HepG2 (cell line): ENCODE data around the gene CFAP69. TPM values are rescaled to one million over a fixed set of nuclear protein-coding genes. Genes with fewer than 3 reads are reported as not detected.
A peak's percentile ranks its signal among the peaks of the same experiment; 100 is the strongest.

Source experiments
- ATAC-seq: fragments of 200-7000 bp; cut with Tn5 transposase; 3 replicates; pipeline ENCODE4 v1.9.1; 2020; ENCODE audit warnings: mild to moderate bottlenecking, moderate library complexity
- BruUV-seq: library from RNA; stranded (reverse); fragments of 400-500 nt; replicated peaks from 2 replicates; lab custom pipeline; 2021; lab: Mats Ljungman, UMichigan
- CTCF ChIA-PET: fragments of 300-600 bp; formaldehyde crosslinking; extraction: SDS; loops from one replicate; lab custom pipeline; 2021; ENCODE audit warnings: low total read pairs, inconsistent platforms, low intra/inter-chr PET ratio; lab: Yijun Ruan, JAX
- POLR2A ChIA-PET: fragments of 350-600 bp; sonication (Branson Sonifier 250); formaldehyde crosslinking; loops from one replicate; lab custom pipeline; 2020; ENCODE audit warnings: antibody characterized with exemption, inconsistent platforms; lab: Yijun Ruan, JAX
- DNase-seq: peaks from one replicate; pipeline ENCODE4 v3.0.0-alpha.2; 2015; ENCODE audit warnings: low spot score
- FAIRE-seq: peaks from 3 replicates; lab custom pipeline; 2011; peaks lifted over from hg19 to GRCh38; lab: Jason Lieb, UNC
- H2AFZ ChIP-seq: one replicate; pipeline ENCODE4 v1.6.1; 2011; ENCODE audit warnings: low read length, inconsistent platforms
- H3K27ac ChIP-seq: fragments of 300-600 bp; 3 replicates; pipeline ENCODE4 v1.8.0; 2011; ENCODE audit warnings: mixed run types, mild to moderate bottlenecking, mixed read lengths, low read length, inconsistent platforms; ENCODE audit not compliant: insufficient read depth; ENCODE audit errors: extremely low read length
- H3K27me3 ChIP-seq, 2 experiments: fragments of 200-600 bp in 1 of 2; 2 replicates in 1 of 2; 3 replicates in 1 of 2; pipeline versions ENCODE4 v1.6.0 to v1.8.0; 2011; ENCODE audit warnings: low read length in 2 of 2, mild to moderate bottlenecking in 2 of 2, moderate library complexity in 2 of 2, inconsistent platforms in 1 of 2; ENCODE audit not compliant: insufficient read depth in 2 of 2, control insufficient read depth in 1 of 2
- H3K36me3 ChIP-seq, 2 experiments: fragments of 200-600 bp in 1 of 2; replicated peaks in 1 of 2; 2 replicates in 1 of 2; 3 replicates in 1 of 2; pipeline versions ENCODE4 v1.5.1 to v1.8.0; 2011; ENCODE audit warnings: low read length in 2 of 2, inconsistent platforms in 1 of 2; ENCODE audit not compliant: insufficient read depth in 2 of 2, control insufficient read depth in 1 of 2
- H3K4me1 ChIP-seq: 2 replicates; pipeline ENCODE4 v1.5.1; 2012; ENCODE audit warnings: low read length, inconsistent platforms; ENCODE audit not compliant: insufficient read depth
- H3K4me2 ChIP-seq: 2 replicates; pipeline ENCODE4 v1.6.0; 2011; ENCODE audit warnings: low read depth, low read length, inconsistent platforms
- H3K4me3 ChIP-seq, 3 experiments: fragments of 200-600 bp in 1 of 3; sonication (generic), shearing (Covaris generic) in 1 of 3; replicated peaks in 1 of 3; 2 replicates each; pipeline ENCODE4 v1.5.1; 2011 to 2016; ENCODE audit warnings: low read length in 3 of 3, inconsistent platforms in 2 of 3, low read depth in 2 of 3, mild to moderate bottlenecking in 2 of 3, control low read depth in 1 of 3, mixed read lengths in 1 of 3; ENCODE audit not compliant: insufficient read depth in 1 of 3
- H3K79me2 ChIP-seq: one replicate; pipeline ENCODE4 v1.6.1; 2011; ENCODE audit warnings: low read length, inconsistent platforms; ENCODE audit not compliant: insufficient read depth
- H3K9ac ChIP-seq: 2 replicates; pipeline ENCODE4 v1.6.0; 2011; ENCODE audit warnings: mild to moderate bottlenecking, low read depth, low read length, inconsistent platforms; ENCODE audit not compliant: insufficient read depth
- H3K9me3 ChIP-seq: 2 replicates; pipeline ENCODE4 v1.5.1; 2012; ENCODE audit warnings: mild to moderate bottlenecking, low read length
- H4K20me1 ChIP-seq: 2 replicates; pipeline ENCODE4 v1.6.0; 2011; ENCODE audit warnings: inconsistent platforms, mild to moderate bottlenecking, low read length, moderate library complexity; ENCODE audit not compliant: insufficient read depth
- FOXK1 ChIP-seq: sonication (generic); formaldehyde crosslinking; IDR thresholded peaks from 2 replicates; pipeline ENCODE4 v1.4.0; 2020; ENCODE audit warnings: low read depth, missing genetic modification reagents, borderline replicate concordance
- MTA3 ChIP-seq: sonication (generic); formaldehyde crosslinking; IDR thresholded peaks from 2 replicates; pipeline ENCODE4 v1.4.0; 2020; ENCODE audit warnings: missing genetic modification reagents
- MYNN ChIP-seq: sonication (generic); formaldehyde crosslinking; IDR thresholded peaks from 2 replicates; pipeline ENCODE4 v1.4.0; 2020; ENCODE audit warnings: mild to moderate bottlenecking, low read depth, missing genetic modification reagents
- NFKBIZ ChIP-seq: IDR thresholded peaks from 2 replicates; pipeline ENCODE4 v1.6.1; 2018; ENCODE audit warnings: missing genetic modification reagents, missing compliant biosample characterization
- NFYB ChIP-seq: sonication (generic); formaldehyde crosslinking; IDR thresholded peaks from 2 replicates; pipeline ENCODE4 v1.4.0; 2020; ENCODE audit warnings: missing genetic modification reagents
- NFYC ChIP-seq: IDR thresholded peaks from 2 replicates; pipeline ENCODE4 v1.6.1; 2016; ENCODE audit warnings: missing genetic modification reagents, missing compliant biosample characterization
- ONECUT2 ChIP-seq: sonication (generic); formaldehyde crosslinking; IDR thresholded peaks from 2 replicates; pipeline ENCODE4 v1.4.0; 2020; ENCODE audit warnings: missing genetic modification reagents
- RBM39 ChIP-seq: fragments of 200-400 bp; formaldehyde crosslinking; IDR thresholded peaks from one replicate; pipeline ENCODE4 v1.6.1; 2018; ENCODE audit warnings: antibody characterized with exemption, mild to moderate bottlenecking, low read depth, low read length; ENCODE audit not compliant: poor library complexity, severe bottlenecking
- TOPORS ChIP-seq: sonication (generic); formaldehyde crosslinking; IDR thresholded peaks from 2 replicates; pipeline ENCODE4 v1.8.0; 2023; ENCODE audit warnings: mild to moderate bottlenecking, missing genetic modification reagents
- WIZ ChIP-seq: sonication (generic); formaldehyde crosslinking; IDR thresholded peaks from 2 replicates; pipeline ENCODE4 v1.5.1; 2020; ENCODE audit warnings: mild to moderate bottlenecking, missing genetic modification reagents
- ZEB1 ChIP-seq: IDR thresholded peaks from 2 replicates; pipeline ENCODE4 v1.6.1; 2012; ENCODE audit warnings: mild to moderate bottlenecking, low read depth, inconsistent platforms; ENCODE audit not compliant: insufficient replicate concordance
- ZNF749 ChIP-seq: sonication (generic); formaldehyde crosslinking; IDR thresholded peaks from 2 replicates; pipeline ENCODE4 v1.8.0; 2022; ENCODE audit warnings: mild to moderate bottlenecking, missing genetic modification reagents, moderate library complexity, borderline replicate concordance
- ZNF879 ChIP-seq: sonication (generic); formaldehyde crosslinking; IDR thresholded peaks from 2 replicates; pipeline ENCODE4 v1.8.1; 2023; ENCODE audit warnings: missing genetic modification reagents
- ZSCAN12 ChIP-seq: sonication (generic); formaldehyde crosslinking; IDR thresholded peaks from 2 replicates; pipeline ENCODE4 v1.9.0; 2021; ENCODE audit warnings: mild to moderate bottlenecking, missing genetic modification reagents
- WGBS: methylation state at CpG from one replicate; pipeline ENCODE4 v1.1.6; 2017; ENCODE audit warnings: low lambda C conversion rate; 5-methylcytosine and 5-hydroxymethylcytosine counted together
- in situ Hi-C: cut with HindIII; loops from 2 replicates; pipeline ENCODE4 v1.10.0; 2017; ENCODE audit warnings: low pct_unique_long_range_greater_than_20kb; ENCODE audit not compliant: extremely low pct_ligation_motif_present
- intact Hi-C: fragments of 100-400 bp; cut with micrococcal nuclease; formaldehyde crosslinking; loops from one replicate; pipeline ENCODE4 v1.10.0; 2022; ENCODE audit not compliant: unreplicated experiment
- polyA plus RNA-seq, 8 experiments: library from polyadenylated mRNA; depleted of rRNA in 3 of 8; stranded (reverse) in 7 of 8; unstranded in 1 of 8; fragments of >200 nt; fragmentation: Illumina TruSeq in 4 of 8; extraction: Trizol in 4 of 8; gene quantifications; 2 replicates each; pipeline versions ENCODE4 v1.2.1 to v1.2.3, GENCODE V29; 2011 to 2016; ENCODE audit warnings: low read depth in 4 of 8, missing spikeins in 1 of 8, mixed read lengths in 1 of 8; ENCODE audit not compliant: insufficient read depth in 1 of 8
- total RNA-seq, 5 experiments: library from RNA; depleted of rRNA; stranded (reverse); fragments of >200 nt; fragmentation: Illumina TruSeq; extraction: Trizol; gene quantifications; 2 replicates each; pipeline ENCODE4 v1.2.3, GENCODE V29; 2016; ENCODE audit warnings: low read depth in 1 of 5
- TF ChIP-seq, protein P1 (sequence below): sonication (generic); formaldehyde crosslinking; IDR thresholded peaks from 2 replicates; pipeline ENCODE4 v1.5.0; 2020; ENCODE audit warnings: mild to moderate bottlenecking, low read depth, missing genetic modification reagents, borderline replicate concordance
- TF ChIP-seq, protein P2 (sequence below): sonication (generic); formaldehyde crosslinking; IDR thresholded peaks from 2 replicates; pipeline ENCODE4 v1.4.0; 2020; ENCODE audit warnings: missing genetic modification reagents; ENCODE audit errors: not compliant biosample characterization
- TF ChIP-seq, protein P3 (sequence below): sonication (generic); formaldehyde crosslinking; IDR thresholded peaks from 2 replicates; pipeline ENCODE4 v1.4.0; 2020; ENCODE audit warnings: mild to moderate bottlenecking, missing genetic modification reagents
- TF ChIP-seq, protein P4 (sequence below): sonication (generic); formaldehyde crosslinking; IDR thresholded peaks from 2 replicates; pipeline ENCODE4 v1.5.0; 2020; ENCODE audit warnings: mild to moderate bottlenecking, missing genetic modification reagents

The CFAP69 gene
- total and polyA plus RNA-seq, 2 of the 13 experiments (the other 11 are each of a cell fraction or from before 2014, with no cell fraction given): 2.2 to 4.0 TPM

DNA sequence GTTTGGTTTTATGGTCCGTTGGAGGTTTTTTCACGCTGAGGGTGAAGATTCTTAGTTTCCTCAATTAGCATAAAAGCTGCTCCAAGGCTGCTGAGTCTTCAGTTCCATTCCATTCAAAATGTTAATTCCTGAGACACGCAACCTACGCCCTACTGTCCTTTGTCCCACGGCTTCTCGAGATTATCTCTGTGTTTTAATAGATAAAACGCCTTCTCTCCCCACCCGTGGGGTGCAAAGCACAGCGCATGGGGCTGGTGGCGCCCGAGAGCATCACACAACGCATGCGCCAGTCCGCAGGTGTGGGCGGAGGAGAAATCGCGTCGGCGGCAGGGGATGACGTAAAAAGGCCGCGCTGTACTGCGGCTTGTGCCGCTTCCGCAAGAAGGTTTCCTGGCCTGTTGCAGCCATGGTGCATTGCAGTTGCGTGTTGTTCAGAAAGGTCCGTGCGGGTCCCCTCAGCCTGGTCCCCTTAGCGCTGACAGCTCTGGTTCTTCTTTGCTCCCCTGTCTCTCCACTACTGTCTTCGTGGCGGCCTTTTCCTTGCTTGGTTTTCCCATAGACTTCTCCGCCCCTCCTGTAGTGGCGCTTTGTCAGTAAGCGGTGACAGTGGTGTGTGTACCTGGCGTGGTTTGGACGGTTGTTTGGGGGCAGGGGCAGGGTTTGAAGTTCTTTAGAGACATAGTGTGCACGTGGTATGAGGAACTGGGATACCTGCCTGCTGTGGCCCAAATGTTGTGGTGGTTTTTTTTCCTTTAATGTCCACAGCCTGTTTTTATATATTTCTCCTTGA lies 101.6 kb downstream of the CFAP69 start, which contains the start of gene GTPBP10:
TSS of gene GTPBP10 (plus strand) at position 381 of the 790 bp plus-strand sequence. CDS start at position 407, 26 bp downstream.
- WGBS: under 1% methylated on average over 20 of the region's 37 CpGs
- ChIA-PET POLR2A (interaction anchor here (1.0 to 1.5 kb wide), 5 partner anchors 10 to 173 kb away, joined by 3 to 6 read pairs (median 3); partner anchors contain the start of gene STEAP2), CTCF (interaction anchor here (1.2 kb wide), 1 partner anchor 67 kb away, joined by 3 read pairs; no protein-coding TSS in a partner anchor)
- Histone ChIP-seq H3K4me2 (peak within 1 kb of the TSS; percentile 78), H3K4me1 (peaks cover 33% of the 10 kb centered on the region), H3K4me3 (peak within 1 kb of the TSS; percentile 82 to 97 (median 89)), H3K79me2 (peaks cover 38% of the 10 kb centered on the region), H3K27ac (peak within 1 kb of the TSS; percentile 97), H3K36me3 (no peaks in the 10 kb centered on the region), H3K9ac (peak within 1 kb of the TSS; percentile 94), H4K20me1 (no peaks in the 10 kb centered on the region), H3K9me3 (no peaks in the 10 kb centered on the region), H2AFZ (peak within 1 kb of the TSS; percentile 89), H3K27me3 (no peaks in the 10 kb centered on the region; a peak in 1 of 5 replicates)
- TSS peak; percentile 76 for BruUV-seq
- FAIRE-seq (peak; percentile 40), DNase-seq (peak; percentile 87), ATAC-seq (peak; percentile 91)
- intact Hi-C loops: loop anchor here (1.0 to 5.0 kb wide), 5 partner anchors 57 to 194 kb away; partner anchors contain the start of genes CLDN12, STEAP1 and STEAP2
- in situ Hi-C loops: loop anchor here (5.0 kb wide), 1 partner anchor 61 kb away; no protein-coding TSS in a partner anchor
- TF ChIP-seq ONECUT2 (CRISPR knock-in tag) (no peak), MTA3 (CRISPR knock-in tag) (no peak), ZEB1 (peak; percentile 65), ZNF879 (CRISPR knock-in tag) (no peak), TOPORS (no peak), NFYB (CRISPR knock-in tag) (no peak), MYNN (CRISPR knock-in tag) (peak; percentile 76; the same call in 1 of the 2 replicates), NFKBIZ (CRISPR knock-in tag) (no peak), RBM39 (peak; percentile 39), NFYC (CRISPR knock-in tag) (peak; percentile 45; the same call in 1 of the 2 replicates), WIZ (CRISPR knock-in tag) (no peak), ZSCAN12 (CRISPR knock-in tag) (no peak), ZNF749 (CRISPR knock-in tag) (no peak), FOXK1 (CRISPR knock-in tag) (peak; percentile 95)
- TF ChIP-seq, protein P1, sequence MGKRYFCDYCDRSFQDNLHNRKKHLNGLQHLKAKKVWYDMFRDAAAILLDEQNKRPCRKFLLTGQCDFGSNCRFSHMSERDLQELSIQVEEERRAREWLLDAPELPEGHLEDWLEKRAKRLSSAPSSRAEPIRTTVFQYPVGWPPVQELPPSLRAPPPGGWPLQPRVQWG (CRISPR knock-in tag): no peak
- TF ChIP-seq, protein P2, sequence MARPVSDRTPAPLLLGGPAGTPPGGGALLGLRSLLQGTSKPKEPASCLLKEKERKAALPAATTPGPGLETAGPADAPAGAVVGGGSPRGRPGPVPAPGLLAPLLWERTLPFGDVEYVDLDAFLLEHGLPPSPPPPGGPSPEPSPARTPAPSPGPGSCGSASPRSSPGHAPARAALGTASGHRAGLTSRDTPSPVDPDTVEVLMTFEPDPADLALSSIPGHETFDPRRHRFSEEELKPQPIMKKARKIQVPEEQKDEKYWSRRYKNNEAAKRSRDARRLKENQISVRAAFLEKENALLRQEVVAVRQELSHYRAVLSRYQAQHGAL: no peak
- TF ChIP-seq, protein P3, sequence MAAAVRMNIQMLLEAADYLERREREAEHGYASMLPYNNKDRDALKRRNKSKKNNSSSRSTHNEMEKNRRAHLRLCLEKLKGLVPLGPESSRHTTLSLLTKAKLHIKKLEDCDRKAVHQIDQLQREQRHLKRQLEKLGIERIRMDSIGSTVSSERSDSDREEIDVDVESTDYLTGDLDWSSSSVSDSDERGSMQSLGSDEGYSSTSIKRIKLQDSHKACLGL: peak; percentile 83; the same call in 1 of the 2 replicates
- TF ChIP-seq, protein P4, sequence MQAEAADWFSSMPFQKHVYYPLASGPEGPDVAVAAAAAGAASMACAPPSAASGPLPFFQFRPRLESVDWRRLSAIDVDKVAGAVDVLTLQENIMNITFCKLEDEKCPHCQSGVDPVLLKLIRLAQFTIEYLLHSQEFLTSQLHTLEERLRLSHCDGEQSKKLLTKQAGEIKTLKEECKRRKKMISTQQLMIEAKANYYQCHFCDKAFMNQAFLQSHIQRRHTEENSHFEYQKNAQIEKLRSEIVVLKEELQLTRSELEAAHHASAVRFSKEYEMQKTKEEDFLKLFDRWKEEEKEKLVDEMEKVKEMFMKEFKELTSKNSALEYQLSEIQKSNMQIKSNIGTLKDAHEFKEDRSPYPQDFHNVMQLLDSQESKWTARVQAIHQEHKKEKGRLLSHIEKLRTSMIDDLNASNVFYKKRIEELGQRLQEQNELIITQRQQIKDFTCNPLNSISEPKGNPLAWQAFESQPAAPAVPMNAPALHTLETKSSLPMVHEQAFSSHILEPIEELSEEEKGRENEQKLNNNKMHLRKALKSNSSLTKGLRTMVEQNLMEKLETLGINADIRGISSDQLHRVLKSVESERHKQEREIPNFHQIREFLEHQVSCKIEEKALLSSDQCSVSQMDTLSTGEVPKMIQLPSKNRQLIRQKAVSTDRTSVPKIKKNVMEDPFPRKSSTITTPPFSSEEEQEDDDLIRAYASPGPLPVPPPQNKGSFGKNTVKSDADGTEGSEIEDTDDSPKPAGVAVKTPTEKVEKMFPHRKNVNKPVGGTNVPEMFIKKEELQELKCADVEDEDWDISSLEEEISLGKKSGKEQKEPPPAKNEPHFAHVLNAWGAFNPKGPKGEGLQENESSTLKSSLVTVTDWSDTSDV (CRISPR knock-in tag): no peak
